Epithelial cell of umbilical artery (primary cell): ENCODE data around the gene ZNF226. TPM values are rescaled to one million over a fixed set of nuclear protein-coding genes. Genes with fewer than 3 reads are reported as not detected.

Experiments
- total RNA-seq: library from RNA; depleted of rRNA; stranded (reverse); fragments of >200 nt; gene quantifications from 2 replicates; pipeline ENCODE4 v1.2.3, GENCODE V29; 2014

ZNF226 gene
- total RNA-seq: 11.7 and 15.5 TPM in 2 replicates

DNA sequence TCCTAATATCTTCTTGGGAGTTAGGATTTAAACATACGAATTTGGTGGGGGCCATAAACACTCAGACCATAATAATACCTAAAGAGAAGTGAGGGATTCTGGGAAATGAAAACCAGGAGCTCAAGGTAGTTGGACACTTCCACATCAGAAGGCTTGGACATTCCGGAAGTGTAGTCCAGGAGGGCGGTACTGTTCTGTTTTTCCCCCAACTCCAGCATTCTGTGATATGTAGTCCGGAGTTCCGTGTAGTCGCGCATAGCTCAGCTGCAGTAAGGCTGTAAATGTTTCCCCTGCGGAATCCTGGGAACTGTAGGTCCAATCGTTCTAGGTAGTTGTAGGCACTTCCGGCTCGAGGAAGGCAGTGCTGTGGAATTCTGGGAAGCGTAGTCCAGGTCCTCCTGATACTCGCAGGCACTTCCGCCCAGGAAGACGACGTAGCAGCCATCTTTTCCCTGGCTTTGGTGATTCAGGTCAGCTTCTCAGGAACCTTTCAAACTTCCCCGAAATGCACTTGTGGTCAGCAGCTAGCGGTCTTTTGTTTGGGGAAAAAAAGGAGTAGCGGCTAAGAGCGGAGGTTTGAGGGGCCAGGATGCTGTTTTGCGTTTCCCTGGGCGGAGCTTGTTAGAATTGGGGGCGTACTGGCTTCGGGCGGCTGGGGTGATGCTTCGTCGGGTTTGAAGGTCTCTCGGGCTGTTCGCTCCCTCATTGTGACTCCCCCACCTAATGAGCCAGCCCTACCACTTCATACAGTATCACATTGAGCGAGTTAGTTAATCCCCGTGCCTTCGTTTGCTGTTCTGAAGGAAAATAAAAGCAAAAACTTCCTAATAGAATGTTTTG lies at the start of gene ZNF226:
TSS of gene ZNF226 (plus strand) at position 428 of the 840 bp plus-strand sequence. CDS start 4,981 bp downstream, outside the sequence.

DNA sequence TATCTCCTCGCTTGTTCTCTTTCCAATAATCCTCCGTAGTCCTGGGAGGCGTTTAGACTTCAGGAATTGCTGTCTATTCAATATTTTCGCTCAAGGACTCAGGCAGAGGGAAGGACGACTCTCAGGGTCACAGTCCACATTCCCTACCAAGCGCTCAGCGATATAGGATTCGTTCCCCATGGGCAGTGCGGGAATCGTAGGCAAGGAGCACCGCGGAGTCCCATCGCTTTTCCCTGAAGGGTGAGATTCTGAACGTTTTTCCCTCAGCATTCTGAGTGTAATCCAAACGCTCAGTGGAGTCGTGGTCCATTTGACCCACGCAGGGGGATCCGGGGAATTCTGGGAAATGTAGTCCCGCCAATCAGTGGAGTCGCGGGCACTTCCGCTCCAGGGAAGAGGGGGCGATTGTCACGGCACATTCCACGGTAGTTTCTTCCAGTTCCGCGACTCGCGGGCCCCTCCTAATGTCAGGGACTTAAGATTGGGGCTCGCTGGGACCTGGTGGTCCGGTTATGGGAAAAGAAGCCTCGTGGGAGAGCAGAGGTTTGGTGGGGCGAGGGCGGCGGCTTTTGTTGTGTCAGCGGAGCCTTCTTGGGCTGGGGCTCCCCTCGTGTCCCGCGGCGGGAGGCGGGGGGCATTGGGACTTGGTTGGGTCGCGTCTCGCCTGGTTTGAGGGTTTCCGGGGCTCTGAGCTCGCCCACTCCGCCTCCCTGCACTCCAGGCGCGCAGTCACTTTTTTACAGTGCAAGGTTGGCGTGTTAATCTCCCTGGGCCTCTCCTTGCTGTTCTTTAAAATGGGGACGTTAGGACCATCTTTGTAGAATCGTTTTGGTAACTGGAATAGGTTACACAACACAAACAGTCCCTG lies 23.5 kb upstream of the ZNF226 start, which contains the start of gene ZNF234:
TSS of gene ZNF234 (plus strand) at position 364 of the 868 bp plus-strand sequence. CDS start 3,079 bp downstream, outside the sequence.

DNA sequence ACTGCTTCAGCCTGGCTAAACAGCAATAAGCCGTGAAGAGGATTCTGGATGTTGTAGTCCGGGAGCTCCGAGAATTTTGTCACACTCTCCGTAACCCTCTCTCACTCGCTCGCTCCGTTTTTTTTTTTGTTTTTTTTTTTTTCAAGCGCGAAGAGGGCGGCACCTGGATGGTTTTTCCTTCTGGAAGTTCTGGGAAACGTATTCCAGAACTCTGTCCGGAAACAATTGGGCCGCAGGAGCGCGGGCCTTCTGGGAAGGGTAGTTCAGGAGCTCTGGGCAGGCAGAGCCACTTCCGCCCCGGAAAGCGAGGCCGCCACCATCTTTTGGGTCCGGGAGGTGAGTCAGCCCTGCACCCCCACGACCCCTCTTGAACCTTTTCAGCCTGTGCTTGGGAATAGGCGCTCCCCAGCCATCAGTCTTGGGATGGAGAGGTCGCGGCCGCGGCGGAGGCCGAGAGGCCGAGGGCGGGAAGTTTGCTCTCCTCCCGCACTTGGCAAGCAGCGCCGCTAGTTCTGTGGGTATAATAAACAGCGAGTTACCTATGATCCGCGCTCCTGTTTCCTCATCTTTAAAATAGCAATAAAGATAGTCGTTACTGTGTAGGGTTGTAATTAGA lies 47.5 kb downstream of the ZNF226 start, which contains the start of gene ZNF227:
TSS of gene ZNF227 (plus strand) at position 283 of the 616 bp plus-strand sequence. CDS start 5,261 bp downstream, outside the sequence.

Other genes with a start within 250 kb of the ZNF226 start
- 12.3 and 14.6 TPM in 2 replicates for gene ZNF45, start 229.8 kb upstream of the ZNF226 start, total RNA-seq
- gene ZNF221, start 213.9 kb upstream of the ZNF226 start, total RNA-seq: 3.2 and 10.6 TPM in 2 replicates
- 8.1 and 8.4 TPM in 2 replicates for gene ZNF155, start 180.9 kb upstream of the ZNF226 start, total RNA-seq
- gene ZNF230, start 162.1 kb upstream of the ZNF226 start, total RNA-seq: 2.9 and 5.3 TPM in 2 replicates
- 5.5 and 5.8 TPM in 2 replicates for gene ZNF222, start 139.7 kb upstream of the ZNF226 start, total RNA-seq
- gene ZNF223, start 113.1 kb upstream of the ZNF226 start, total RNA-seq: 7.1 and 9.6 TPM in 2 replicates
- 2.3 and 3.0 TPM in 2 replicates for gene ZNF284, start 92.9 kb upstream of the ZNF226 start, total RNA-seq
- gene ZNF224, start 70.7 kb upstream of the ZNF226 start, total RNA-seq: 16.9 and 38.9 TPM in 2 replicates
- gene ZNF225, start 51.7 kb upstream of the ZNF226 start, total RNA-seq: 4.5 and 7.6 TPM in 2 replicates
- gene ZNF234, start 23.5 kb upstream of the ZNF226 start, total RNA-seq: 7.8 and 13.8 TPM in 2 replicates
- gene ZNF227, start 47.4 kb downstream of the ZNF226 start, total RNA-seq: 16.2 and 18.4 TPM in 2 replicates
- gene ZNF233, start 94.8 kb downstream of the ZNF226 start, total RNA-seq: 0.32 and 1.1 TPM in 2 replicates
- 2.9 and 5.5 TPM in 2 replicates for gene ZNF235, start 139.9 kb downstream of the ZNF226 start, total RNA-seq
- 7.8 and 16.1 TPM in 2 replicates for gene ZNF112, start 191.6 kb downstream of the ZNF226 start, total RNA-seq
- gene ZNF285, start 236.5 kb downstream of the ZNF226 start, total RNA-seq: 1.9 and 5.3 TPM in 2 replicates